MM.1S (cell line): Measurements from ENCODE around the gene TMEM174.

Experiments used
- DNase-seq: peaks from one replicate; pipeline ENCODE4 v3.0.0-alpha.2; 2015
- H2AFZ ChIP-seq: fragments of 300-600 bp; sonication (generic); 2 replicates; pipeline ENCODE4 v1.6.0; 2016; ENCODE audit warnings: antibody characterized with exemption, low read length
- H3F3A ChIP-seq: fragments of 300-600 bp; sonication (generic); 2 replicates; pipeline ENCODE4 v1.6.1; 2016; ENCODE audit warnings: mild to moderate bottlenecking, antibody characterized with exemption, low read length, moderate library complexity, mixed read lengths; ENCODE audit not compliant: insufficient read depth
- H3K27ac ChIP-seq: fragments of 300-600 bp; sonication (generic); 2 replicates; pipeline ENCODE4 v1.5.1; 2016; ENCODE audit warnings: mild to moderate bottlenecking, low read length
- H3K27me3 ChIP-seq: fragments of 300-600 bp; sonication (generic); replicated peaks from 2 replicates; pipeline ENCODE4 v1.6.0; 2016; ENCODE audit warnings: low read length; ENCODE audit not compliant: insufficient read depth
- H3K36me3 ChIP-seq: fragments of 300-600 bp; sonication (generic); replicated peaks from 2 replicates; pipeline ENCODE4 v1.6.1; 2016; ENCODE audit warnings: mild to moderate bottlenecking, low read length, mixed read lengths; ENCODE audit not compliant: insufficient read depth
- H3K4me1 ChIP-seq: fragments of 300-600 bp; sonication (generic); 2 replicates; pipeline ENCODE4 v1.6.1; 2016; ENCODE audit warnings: low read length, mixed read lengths
- H3K4me2 ChIP-seq: fragments of 300-600 bp; sonication (generic); 2 replicates; pipeline ENCODE4 v1.6.0; 2016; ENCODE audit warnings: low read depth, low read length
- H3K4me3 ChIP-seq: fragments of 300-600 bp; sonication (generic); 2 replicates; pipeline ENCODE4 v1.5.1; 2016; ENCODE audit warnings: low read length, mixed read lengths
- H3K79me2 ChIP-seq: fragments of 300-600 bp; sonication (generic); 2 replicates; pipeline ENCODE4 v1.6.1; 2016; ENCODE audit warnings: mixed run types, low read length, mixed read lengths
- H3K9ac ChIP-seq: fragments of 300-600 bp; sonication (generic); 2 replicates; pipeline ENCODE4 v1.6.1; 2016; ENCODE audit warnings: low read length, mixed read lengths
- H3K9me2 ChIP-seq: fragments of 300-600 bp; sonication (generic); replicated peaks from 2 replicates; pipeline ENCODE4 v1.6.1; 2016; ENCODE audit warnings: mild to moderate bottlenecking, low read length, mixed read lengths; ENCODE audit not compliant: insufficient read depth
- H3K9me3 ChIP-seq: fragments of 300-600 bp; sonication (generic); replicated peaks from 2 replicates; pipeline ENCODE4 v1.6.1; 2016; ENCODE audit warnings: mild to moderate bottlenecking, low read length, mixed read lengths; ENCODE audit not compliant: insufficient read depth
- H4K20me1 ChIP-seq: fragments of 300-600 bp; sonication (generic); 2 replicates; pipeline ENCODE4 v1.6.1; 2016; ENCODE audit warnings: mild to moderate bottlenecking, low read length, moderate library complexity, mixed read lengths; ENCODE audit not compliant: insufficient read depth
- CTCF ChIP-seq: fragments of 300-600 bp; sonication (generic); IDR thresholded peaks from 2 replicates; pipeline ENCODE4 v1.5.1; 2016; ENCODE audit warnings: antibody characterized with exemption, low read length, mixed read lengths
- EZH2 ChIP-seq: fragments of 300-600 bp; sonication (generic); optimal IDR thresholded peaks from 2 replicates; pipeline ENCODE3; 2017; ENCODE audit warnings: low read depth, mild to moderate bottlenecking, antibody characterized with exemption, low read length, mixed read lengths
- EZH2phosphoT487 ChIP-seq: fragments of 300-600 bp; sonication (generic); IDR thresholded peaks from 2 replicates; pipeline ENCODE4 v1.6.1; 2018; ENCODE audit warnings: antibody characterized with exemption, low read length

TMEM174 gene

DNA sequence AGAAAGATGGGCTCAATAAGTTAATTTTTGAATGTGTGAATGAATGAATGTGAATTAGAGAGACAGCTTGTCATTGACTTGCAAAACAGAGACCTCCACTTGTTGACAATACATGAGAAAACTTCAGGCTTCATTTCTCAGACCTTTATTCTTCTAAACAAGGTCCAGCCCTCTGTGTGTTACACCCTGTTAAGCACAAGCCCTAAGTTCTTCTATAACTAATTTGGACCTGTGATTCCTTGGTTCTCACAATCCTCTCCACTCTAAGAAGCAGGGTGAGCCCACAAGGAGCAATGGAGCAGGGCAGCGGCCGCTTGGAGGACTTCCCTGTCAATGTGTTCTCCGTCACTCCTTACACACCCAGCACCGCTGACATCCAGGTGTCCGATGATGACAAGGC is at the start of gene TMEM174:
TMEM174 (plus strand) TSS at position 243 of the 400 bp plus-strand sequence; CDS start at position 294, 51 bp downstream.
- Histone ChIP-seq H2AFZ (no peak within 1 kb of the TSS), H3K4me2 (no peak within 1 kb of the TSS), H3K9ac (no peak within 1 kb of the TSS), H3K27me3 (peaks cover 23% of the 10 kb centered on the region; the same call in 1 of the 2 replicates), H3K4me3 (no peak within 1 kb of the TSS), H3K27ac (no peak within 1 kb of the TSS), H3K9me3 (no peaks in the 10 kb centered on the region), H3K9me2 (no peaks in the 10 kb centered on the region), H3F3A (no peaks in the 10 kb centered on the region), H3K36me3 (no peaks in the 10 kb centered on the region), H3K4me1 (no peaks in the 10 kb centered on the region), H3K79me2 (no peaks in the 10 kb centered on the region), H4K20me1 (no peaks in the 10 kb centered on the region)
- TF ChIP-seq CTCF: no peak
- no peak for TF ChIP-seq EZH2
- no peak for TF ChIP-seq EZH2phosphoT487
- DNase-seq: no peak

DNA sequence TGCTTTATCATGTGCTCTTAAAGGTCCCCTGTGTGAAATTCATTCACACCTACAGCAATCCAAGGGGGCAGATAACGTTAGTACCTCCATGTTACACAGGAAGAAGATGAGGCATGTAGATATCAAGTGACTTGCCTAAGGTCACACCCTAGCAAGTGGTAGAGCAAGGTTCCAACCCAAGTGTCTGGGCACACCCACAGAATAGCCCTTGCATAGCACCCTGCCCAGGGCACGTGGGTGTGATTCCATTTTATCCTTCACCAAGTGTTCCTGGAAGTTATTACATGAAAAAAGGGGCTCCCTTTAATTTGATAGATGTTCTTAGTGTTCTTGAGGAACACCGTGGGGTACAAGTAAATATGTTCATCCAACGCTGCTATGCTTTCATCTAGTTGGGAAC is 47.7 kb upstream of the TMEM174 start:
- TF ChIP-seq CTCF: no peak
- TF ChIP-seq EZH2: no peak
- TF ChIP-seq EZH2phosphoT487: no peak
- Histone ChIP-seq H3K79me2 (no peaks in the 10 kb centered on the region), H2AFZ (no peak overlapping the region), H3K9me3 (no peaks in the 10 kb centered on the region), H4K20me1 (no peaks in the 10 kb centered on the region), H3K4me1 (peaks cover 5% of the 10 kb centered on the region; the same call in 1 of the 2 replicates), H3K9me2 (no peaks in the 10 kb centered on the region), H3F3A (no peaks in the 10 kb centered on the region), H3K4me2 (no peak overlapping the region), H3K36me3 (no peaks in the 10 kb centered on the region), H3K4me3 (no peak overlapping the region), H3K9ac (no peak overlapping the region), H3K27me3 (peaks cover 37% of the 10 kb centered on the region), H3K27ac (no peak overlapping the region)
- no peak for DNase-seq

DNA sequence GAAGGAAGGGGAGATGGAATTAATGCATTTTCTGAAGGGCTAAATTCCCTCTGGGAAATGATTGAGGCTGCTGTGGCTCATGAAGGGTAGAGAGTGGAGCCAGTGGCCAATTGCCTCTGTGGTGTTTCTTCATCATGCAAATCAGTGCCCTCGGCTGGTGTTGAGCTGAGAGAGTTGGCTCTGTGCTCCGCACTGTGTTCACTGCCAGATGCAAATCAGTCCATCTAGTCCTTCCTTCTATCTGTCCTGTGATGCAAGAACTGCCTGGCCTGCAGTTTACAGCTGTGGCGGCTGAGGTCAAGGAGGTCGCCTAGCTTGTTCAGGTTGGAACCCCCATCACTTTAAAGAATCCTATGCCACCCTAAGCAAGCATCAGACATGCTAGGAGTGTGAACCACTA is 46.6 kb upstream of the TMEM174 start:
- H3K4me2 ChIP-seq: no peak overlapping the region
- no peaks in the 10 kb centered on the region for H3K79me2 ChIP-seq
- H3K9ac ChIP-seq: no peak overlapping the region
- H3K27ac ChIP-seq: no peak overlapping the region
- DNase-seq: no peak
- H3K9me3 ChIP-seq: no peaks in the 10 kb centered on the region
- H3K4me3 ChIP-seq: no peak overlapping the region
- H3K27me3 ChIP-seq: peaks cover 29% of the 10 kb centered on the region
- TF ChIP-seq CTCF (no peak), EZH2 (no peak), EZH2phosphoT487 (no peak)
- H3K9me2 ChIP-seq: no peaks in the 10 kb centered on the region
- no peaks in the 10 kb centered on the region for H3K36me3 ChIP-seq
- H3F3A ChIP-seq: no peaks in the 10 kb centered on the region
- H3K4me1 ChIP-seq: peaks cover 5% of the 10 kb centered on the region; the same call in 1 of the 2 replicates
- H2AFZ ChIP-seq: no peak overlapping the region
- H4K20me1 ChIP-seq: no peaks in the 10 kb centered on the region
